HG02588 (cell line): ENCODE measurements around the gene ATP9B.

Experiments
- ATAC-seq: cut with Tn5 transposase; IDR thresholded peaks from one replicate; pipeline ENCODE4 v1.9.1; 2021; ENCODE audit warnings: mild to moderate bottlenecking, moderate library complexity; ENCODE audit not compliant: unreplicated experiment

ATP9B gene

GRCh38 chr18:79422022-79422782 lies 353.0 kb downstream of the ATP9B start:
- ATAC-seq, result peak; percentile 73

DNA sequence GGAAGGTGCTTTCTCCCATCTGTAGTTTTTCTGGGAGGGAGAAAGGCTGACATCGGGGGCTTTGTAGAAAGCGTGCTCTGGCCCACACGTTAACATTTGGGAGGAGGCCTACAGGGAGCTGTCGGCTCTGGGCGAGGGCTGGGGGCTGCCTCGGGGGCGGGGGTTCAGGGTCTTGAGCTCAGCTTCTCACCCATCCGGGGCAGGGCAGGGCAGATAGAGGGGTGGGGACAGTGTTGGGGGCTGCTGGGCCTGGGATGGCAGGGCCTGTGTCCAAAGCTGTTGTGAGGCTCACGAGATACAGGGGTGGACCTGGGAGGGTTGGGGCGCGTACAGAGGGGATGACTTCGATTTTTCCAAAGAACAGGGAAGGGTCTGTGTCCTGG lies 353.6 kb downstream of the ATP9B start:
- ATAC-seq, result no peak

DNA sequence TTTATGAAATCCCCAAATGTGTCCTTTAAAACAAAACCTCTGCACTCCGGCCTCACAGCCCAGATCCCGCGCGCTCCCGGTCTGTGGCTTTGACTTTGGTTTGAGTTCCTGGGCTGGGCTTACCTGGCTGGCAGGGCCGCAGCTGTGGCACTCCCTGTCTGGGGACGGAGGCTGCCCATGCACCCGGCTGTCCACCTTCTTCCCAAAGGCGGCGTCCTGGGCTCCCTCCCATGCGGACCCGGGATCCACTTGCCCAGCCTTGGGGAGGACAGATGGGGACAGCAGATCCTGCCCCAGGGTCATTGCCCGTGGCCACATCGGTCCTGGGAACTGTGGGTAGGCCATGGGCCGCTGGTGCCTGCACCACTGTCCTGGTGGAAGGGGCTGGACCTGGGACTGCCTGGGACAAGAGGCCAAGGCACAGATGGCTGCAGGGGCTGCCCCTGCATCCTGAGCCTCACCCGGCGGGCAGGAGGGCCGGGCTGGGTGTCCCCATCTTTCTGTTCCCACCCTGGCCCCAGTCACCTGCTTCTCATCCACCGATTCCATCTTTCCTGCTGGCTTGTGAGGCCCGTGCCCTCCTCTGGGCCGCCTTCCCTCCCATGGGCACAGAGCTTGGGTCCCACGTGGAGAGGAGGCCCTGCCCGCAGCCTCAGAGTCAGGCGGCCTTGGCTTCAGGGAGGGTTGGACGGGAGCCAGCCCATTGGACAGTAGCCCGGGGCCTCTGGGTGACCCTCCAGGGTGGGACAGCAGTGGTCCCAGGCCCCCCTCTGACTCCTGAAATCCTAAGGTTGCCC lies 354.2 kb downstream of the ATP9B start:
- no peak for ATAC-seq

DNA sequence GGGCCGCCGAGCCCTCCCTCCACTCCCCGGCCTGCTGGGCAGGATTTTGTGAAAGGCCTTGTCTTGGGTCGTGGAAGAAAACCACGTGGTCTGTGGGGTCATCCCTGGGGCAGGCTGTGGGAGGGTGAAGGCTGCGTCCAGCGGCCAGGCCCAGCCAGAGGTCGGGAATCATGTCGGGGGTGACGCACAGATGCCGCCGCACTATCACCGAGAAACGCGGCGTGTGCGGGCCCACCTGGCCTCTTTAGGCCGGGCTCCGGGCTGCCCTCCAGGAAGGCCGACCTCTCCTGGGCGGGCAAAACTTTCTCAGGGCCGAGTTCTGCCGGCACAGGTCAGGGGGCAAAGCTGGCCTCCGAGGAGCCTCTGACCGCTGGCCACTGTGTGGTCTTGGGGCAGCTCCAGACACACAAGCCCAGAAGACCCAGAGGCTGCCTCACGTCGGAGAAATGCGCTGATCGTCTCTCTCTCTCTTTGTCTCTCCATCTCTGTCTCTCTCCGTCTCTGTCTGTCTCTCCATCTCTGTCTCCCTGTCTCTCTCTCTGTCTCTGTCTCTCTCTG lies 354.9 kb downstream of the ATP9B start:
- ATAC-seq, result no peak

DNA sequence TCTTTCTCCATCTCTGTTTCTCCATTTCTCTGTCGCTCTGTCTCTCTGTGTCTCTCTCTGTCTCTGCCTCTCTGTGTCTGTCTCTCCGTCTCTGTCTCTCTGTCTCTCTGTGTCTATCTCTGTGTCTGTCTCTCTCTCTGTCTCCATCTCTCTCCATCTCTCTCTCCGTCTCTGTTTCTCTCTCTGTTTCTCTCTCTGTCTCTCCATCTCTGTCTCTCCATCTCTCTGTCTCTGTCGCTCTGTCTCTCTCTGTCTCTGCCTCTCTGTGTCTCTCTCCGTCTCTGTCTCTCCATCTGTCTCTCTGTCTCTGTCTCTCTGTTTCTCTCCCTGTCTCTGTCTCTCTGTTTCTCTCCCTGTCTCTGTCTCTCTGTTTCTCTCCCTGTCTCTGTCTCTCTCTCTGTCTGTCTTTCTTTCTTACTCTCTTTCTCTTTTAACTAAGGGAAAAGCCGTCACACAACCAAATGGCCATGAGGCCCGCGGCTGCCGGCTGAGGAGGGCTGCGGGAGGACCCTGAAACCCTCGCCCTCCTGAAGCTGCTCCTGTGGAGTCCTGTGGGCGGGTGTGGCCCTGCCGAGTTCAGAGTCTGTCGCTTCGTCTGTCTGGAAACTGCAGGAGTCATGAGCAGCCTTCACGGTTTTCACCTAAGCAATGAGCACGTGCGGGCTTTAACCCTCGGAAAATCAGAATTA lies 355.8 kb downstream of the ATP9B start:
- ATAC-seq, result no peak

- no peak for ATAC-seq
Measured at GRCh38 chr18:79425569-79425886, 356.3 kb downstream of the ATP9B start.

GRCh38 chr18:79426376-79427300 lies 357.4 kb downstream of the ATP9B start:
- ATAC-seq, result no peak

GRCh38 chr18:79427368-79428225 lies 358.4 kb downstream of the ATP9B start:
- no peak for ATAC-seq
